ENCODE results near the gene GNA14. TPM values are rescaled to one million over a fixed set of nuclear protein-coding genes. Genes with fewer than 3 reads are reported as not detected.
A peak's percentile ranks its signal among the peaks of the same experiment; 100 is the strongest.

GNA14 gene
- total and polyA plus RNA-seq, 8 donors: 4.3 to 12.8 (median 10.1) TPM

- no peak for DNase-seq
- ATAC-seq: peak; percentile 48
- no peaks in the 10 kb centered on the region for H3K9me3 ChIP-seq
- H3K36me3 ChIP-seq: no peaks in the 10 kb centered on the region
- TF ChIP-seq, protein P1, sequence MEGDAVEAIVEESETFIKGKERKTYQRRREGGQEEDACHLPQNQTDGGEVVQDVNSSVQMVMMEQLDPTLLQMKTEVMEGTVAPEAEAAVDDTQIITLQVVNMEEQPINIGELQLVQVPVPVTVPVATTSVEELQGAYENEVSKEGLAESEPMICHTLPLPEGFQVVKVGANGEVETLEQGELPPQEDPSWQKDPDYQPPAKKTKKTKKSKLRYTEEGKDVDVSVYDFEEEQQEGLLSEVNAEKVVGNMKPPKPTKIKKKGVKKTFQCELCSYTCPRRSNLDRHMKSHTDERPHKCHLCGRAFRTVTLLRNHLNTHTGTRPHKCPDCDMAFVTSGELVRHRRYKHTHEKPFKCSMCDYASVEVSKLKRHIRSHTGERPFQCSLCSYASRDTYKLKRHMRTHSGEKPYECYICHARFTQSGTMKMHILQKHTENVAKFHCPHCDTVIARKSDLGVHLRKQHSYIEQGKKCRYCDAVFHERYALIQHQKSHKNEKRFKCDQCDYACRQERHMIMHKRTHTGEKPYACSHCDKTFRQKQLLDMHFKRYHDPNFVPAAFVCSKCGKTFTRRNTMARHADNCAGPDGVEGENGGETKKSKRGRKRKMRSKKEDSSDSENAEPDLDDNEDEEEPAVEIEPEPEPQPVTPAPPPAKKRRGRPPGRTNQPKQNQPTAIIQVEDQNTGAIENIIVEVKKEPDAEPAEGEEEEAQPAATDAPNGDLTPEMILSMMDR (IDR thresholded peaks at IDR 0.05): no peak
- intact Hi-C loops (cut with DNase I): no loop called here
- no peaks in the 10 kb centered on the region for H3K4me1 ChIP-seq
- peak overlapping the region; percentile 43 to 53 for H3K27ac ChIP-seq
- H3K27me3 ChIP-seq: no peaks in the 10 kb centered on the region
- H3K4me3 ChIP-seq: no peak overlapping the region
Measured at GRCh38 chr9:77605449-77606220, 42.5 kb downstream of the GNA14 start.

- ATAC-seq: no peak
- H3K4me1 ChIP-seq: peaks cover 0 to 5% of the 10 kb centered on the region in 2 donors
- no peak overlapping the region for H3K4me3 ChIP-seq
- H3K27me3 ChIP-seq: no peaks in the 10 kb centered on the region
- intact Hi-C loops (cut with DNase I): no loop called here
- no peaks in the 10 kb centered on the region for H3K9me3 ChIP-seq
- peak overlapping the region in 1 of 2 donors; percentile 4 for H3K27ac ChIP-seq
- H3K36me3 ChIP-seq: no peaks in the 10 kb centered on the region
- DNase-seq: no peak
- TF ChIP-seq, protein P1 (IDR thresholded peaks at IDR 0.05): no peak
Measured at GRCh38 chr9:77604316-77604715, 43.8 kb downstream of the GNA14 start.

DNA sequence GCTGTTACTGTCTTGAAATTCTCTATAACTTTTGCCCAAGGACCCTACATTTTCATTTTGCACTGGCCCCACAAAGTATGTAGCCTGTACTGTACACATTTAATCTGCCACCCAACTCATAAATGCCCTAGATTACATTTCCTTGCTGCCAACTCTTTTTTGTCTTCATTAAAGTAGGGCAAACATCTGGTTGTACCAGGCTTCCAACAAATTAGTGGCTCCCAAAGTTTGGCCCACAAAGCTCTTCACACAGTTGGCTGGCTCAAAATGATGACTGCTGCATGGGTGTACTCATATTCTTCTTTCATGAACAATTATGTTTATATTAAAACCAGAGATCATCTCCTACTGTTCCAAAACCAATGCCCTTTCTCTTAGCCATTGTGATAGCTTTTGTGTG, 45.3 kb downstream of the GNA14 start:
- no peak for DNase-seq
- H3K9me3 ChIP-seq: no peaks in the 10 kb centered on the region
- no peak for ATAC-seq
- TF ChIP-seq, protein P1 (IDR thresholded peaks at IDR 0.05): no peak
- intact Hi-C loops (cut with DNase I): no loop called here
- no peak overlapping the region for H3K4me3 ChIP-seq
- no peaks in the 10 kb centered on the region for H3K36me3 ChIP-seq
- H3K27me3 ChIP-seq: no peaks in the 10 kb centered on the region
- no peak overlapping the region for H3K27ac ChIP-seq
- H3K4me1 ChIP-seq: peaks cover 4 to 13% of the 10 kb centered on the region in 2 donors

DNA sequence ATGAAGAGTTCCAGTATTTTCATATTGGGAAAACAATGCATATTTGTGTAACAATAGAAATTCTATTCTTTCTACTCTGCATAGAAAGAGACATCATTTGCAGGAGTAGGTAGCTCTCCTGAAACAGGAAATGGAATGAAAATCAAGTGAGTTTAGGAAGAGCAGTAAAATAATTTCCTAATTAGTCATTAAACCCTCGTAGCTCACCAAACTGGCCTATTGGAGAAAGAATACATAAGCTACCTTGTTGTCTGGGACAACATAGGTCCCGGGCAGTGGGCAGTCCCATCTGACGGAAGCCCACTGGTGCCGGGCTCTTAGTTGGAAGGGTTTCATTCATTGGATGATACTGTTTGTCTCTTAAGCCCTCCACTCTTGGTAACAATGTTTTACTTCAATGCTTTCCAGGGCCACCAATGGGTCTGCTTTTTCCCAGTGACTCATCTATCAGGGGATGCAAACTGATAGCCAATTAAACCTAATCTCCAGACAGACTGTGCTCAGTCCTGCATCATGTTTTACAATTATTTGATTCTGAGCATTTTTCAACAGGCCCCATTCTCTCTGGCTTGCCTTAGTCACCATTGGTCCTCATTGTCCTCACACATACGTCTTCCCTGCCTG, 46.5 kb downstream of the GNA14 start:
- H3K4me3 ChIP-seq: no peak overlapping the region
- H3K4me1 ChIP-seq: peaks cover 4 to 21% of the 10 kb centered on the region in 2 donors
- H3K27ac ChIP-seq: no peak overlapping the region
- no peaks in the 10 kb centered on the region for H3K9me3 ChIP-seq
- intact Hi-C loops (cut with DNase I): no loop called here
- no peak for ATAC-seq
- DNase-seq: no peak
- TF ChIP-seq, protein P1 (IDR thresholded peaks at IDR 0.05): no peak
- H3K27me3 ChIP-seq: no peaks in the 10 kb centered on the region
- no peaks in the 10 kb centered on the region for H3K36me3 ChIP-seq

GRCh38 chr9:77600810-77601209, 47.3 kb downstream of the GNA14 start:
- ATAC-seq: no peak
- peaks cover 4 to 28% of the 10 kb centered on the region in 2 donors for H3K4me1 ChIP-seq
- H3K4me3 ChIP-seq: no peak overlapping the region
- intact Hi-C loops (cut with DNase I): no loop called here
- no peaks in the 10 kb centered on the region for H3K9me3 ChIP-seq
- H3K36me3 ChIP-seq: no peaks in the 10 kb centered on the region
- no peak for DNase-seq
- no peak overlapping the region for H3K27ac ChIP-seq
- H3K27me3 ChIP-seq: no peaks in the 10 kb centered on the region
- TF ChIP-seq, protein P1 (IDR thresholded peaks at IDR 0.05): no peak
